GM18517 (cell line): ENCODE data around the gene MEI1.
"Not testable (repeated sequence)": the region's sequence is repeated elsewhere in the genome, so short reads cannot be mapped to it uniquely, and the experiment has no call there.

Experiments used
- ATAC-seq: cut with Tn5 transposase; IDR thresholded peaks from one replicate; pipeline ENCODE4 v1.9.1; 2021; ENCODE audit warnings: mild to moderate bottlenecking, moderate library complexity; ENCODE audit not compliant: unreplicated experiment

MEI1 gene

GRCh38 chr22:41699264-41700107 is at the start of gene MEI1:
Gene MEI1, plus strand, starts transcription at chr22:41699503. Its CDS starts 36 bp downstream, at chr22:41699539.
- ATAC-seq = no peak

GRCh38 chr22:41650229-41650628 is 49.1 kb upstream of the MEI1 start:
- no peak for ATAC-seq

- no peak for ATAC-seq
Measured at GRCh38 chr22:41650821-41651220, 48.5 kb upstream of the MEI1 start.

- ATAC-seq = no peak
Measured at GRCh38 chr22:41654322-41654721, 45.0 kb upstream of the MEI1 start.

- ATAC-seq = no peak
Measured at GRCh38 chr22:41656556-41656955, 42.7 kb upstream of the MEI1 start.

GRCh38 chr22:41657709-41658108 is 41.6 kb upstream of the MEI1 start:
- ATAC-seq = no peak

- ATAC-seq = no peak
Measured at GRCh38 chr22:41658869-41659268, 40.4 kb upstream of the MEI1 start.

GRCh38 chr22:41659941-41660340 is 39.4 kb upstream of the MEI1 start:
- ATAC-seq = no peak

GRCh38 chr22:41660416-41660815 is 38.9 kb upstream of the MEI1 start:
- no peak for ATAC-seq

GRCh38 chr22:41661088-41661487 is 38.2 kb upstream of the MEI1 start:
- ATAC-seq = no peak

- ATAC-seq = no peak
Measured at GRCh38 chr22:41661713-41662112, 37.6 kb upstream of the MEI1 start.

- ATAC-seq = not testable (repeated sequence)
Measured at GRCh38 chr22:41663594-41663993, 35.7 kb upstream of the MEI1 start.

GRCh38 chr22:41664490-41664889 is 34.8 kb upstream of the MEI1 start:
- ATAC-seq = no peak

- no peak for ATAC-seq
Measured at GRCh38 chr22:41664951-41665350, 34.4 kb upstream of the MEI1 start.

- no peak for ATAC-seq
Measured at GRCh38 chr22:41668971-41669911, 30.1 kb upstream of the MEI1 start.

GRCh38 chr22:41672096-41672495 is 27.2 kb upstream of the MEI1 start:
- not testable (repeated sequence) for ATAC-seq

- ATAC-seq = no peak
Measured at GRCh38 chr22:41672780-41673509, 26.4 kb upstream of the MEI1 start.

GRCh38 chr22:41674846-41675340 is 24.4 kb upstream of the MEI1 start:
- no peak for ATAC-seq

GRCh38 chr22:41676134-41676533 is 23.2 kb upstream of the MEI1 start:
- ATAC-seq = no peak

- ATAC-seq = no peak
Measured at GRCh38 chr22:41681616-41682015, 17.7 kb upstream of the MEI1 start.
